H1 (cell line): ENCODE data around the gene EHBP1. TPM values are rescaled to one million over a fixed set of nuclear protein-coding genes. Genes with fewer than 3 reads are reported as not detected.

Source experiments
- CTCF ChIA-PET: fragments of 300-600 bp; sonication (Branson Sonifier 250); formaldehyde crosslinking; loops from one replicate; lab custom pipeline; 2021; ENCODE audit not compliant: partially characterized antibody; lab: Charles Lee
- POLR2A ChIA-PET: fragments of 300-600 bp; sonication (Branson Sonifier 250); formaldehyde crosslinking; loops from one replicate; lab custom pipeline; 2021; ENCODE audit warnings: inconsistent platforms; ENCODE audit not compliant: partially characterized antibody; lab: Charles Lee
- DNase-seq, 2 experiments: peaks; one replicate each; pipeline versions ENCODE4 v3.0.0 to v3.0.0-alpha.2; 2010 to 2022; ENCODE audit warnings: low spot score in 2 of 2, low read depth in 1 of 2, mixed read lengths in 1 of 2
- FAIRE-seq: peaks from 2 replicates; lab custom pipeline; 2011; peaks lifted over from hg19 to GRCh38; lab: Jason Lieb, UNC
- H2AFZ ChIP-seq: 2 replicates; pipeline ENCODE4 v1.8.1; 2012; ENCODE audit warnings: low read length, inconsistent platforms
- H2AK5ac ChIP-seq: 2 replicates; pipeline ENCODE4 v1.6.1; 2013; ENCODE audit warnings: low read depth, low read length
- H2BK120ac ChIP-seq: replicated peaks from 2 replicates; pipeline ENCODE3; 2013; ENCODE audit warnings: low read depth, low read length, inconsistent platforms
- H2BK12ac ChIP-seq: 2 replicates; pipeline ENCODE4 v1.6.1; 2013; ENCODE audit warnings: low read depth, low read length
- H2BK15ac ChIP-seq: 2 replicates; pipeline ENCODE4 v1.6.1; 2013; ENCODE audit warnings: low read length
- H2BK20ac ChIP-seq: 2 replicates; pipeline ENCODE4 v1.6.1; 2013; ENCODE audit warnings: low read length
- H2BK5ac ChIP-seq: 2 replicates; pipeline ENCODE4 v1.6.1; 2013; ENCODE audit warnings: low read depth, low read length
- H3K14ac ChIP-seq: 2 replicates; pipeline ENCODE4 v1.6.1; 2013; ENCODE audit warnings: inconsistent platforms; ENCODE audit not compliant: insufficient read length
- H3K18ac ChIP-seq: 2 replicates; pipeline ENCODE4 v1.6.1; 2013; ENCODE audit warnings: low read length; ENCODE audit errors: extremely low read depth
- H3K23ac ChIP-seq: 2 replicates; pipeline ENCODE4 v1.6.1; 2013; ENCODE audit warnings: inconsistent platforms; ENCODE audit not compliant: insufficient read length
- H3K23me2 ChIP-seq: 2 replicates; pipeline ENCODE4 v1.6.1; 2013; ENCODE audit warnings: low read depth, low read length
- H3K27ac ChIP-seq: 2 replicates; pipeline ENCODE4 v1.6.1; 2011; ENCODE audit warnings: low read depth, low read length, inconsistent platforms
- H3K27me3 ChIP-seq, 4 experiments: replicated peaks in 1 of 4; 1 replicate in 1 of 4; 2 replicates in 3 of 4; pipeline versions ENCODE4 v1.6.1 to v1.8.1; 2011 to 2013; ENCODE audit warnings: low read length in 3 of 4, mild to moderate bottlenecking in 3 of 4, inconsistent platforms in 2 of 4, mixed read lengths in 2 of 4, moderate library complexity in 1 of 4; ENCODE audit not compliant: control insufficient read depth in 3 of 4, insufficient read depth in 3 of 4; ENCODE audit errors: extremely low read depth in 1 of 4
- H3K36me3 ChIP-seq, 4 experiments: 2 replicates each; pipeline versions ENCODE4 v1.6.1 to v1.8.1; 2011 to 2013; ENCODE audit warnings: mild to moderate bottlenecking in 4 of 4, low read length in 3 of 4, moderate library complexity in 2 of 4, control low read depth in 1 of 4, inconsistent platforms in 1 of 4; ENCODE audit not compliant: insufficient read depth in 4 of 4, control insufficient read depth in 2 of 4
- H3K4ac ChIP-seq: replicated peaks from 2 replicates; pipeline ENCODE3; 2013; ENCODE audit warnings: low read length, low read depth, mixed read lengths, inconsistent platforms; ENCODE audit not compliant: insufficient read length
- H3K4me1 ChIP-seq, 4 experiments: replicated peaks in 1 of 4; 1 replicate in 1 of 4; 2 replicates in 3 of 4; pipeline versions ENCODE4 v1.6.1 to v1.8.1; 2011 to 2013; ENCODE audit warnings: low read length in 3 of 4, inconsistent platforms in 2 of 4, mixed read lengths in 1 of 4; ENCODE audit not compliant: insufficient read depth in 4 of 4, control insufficient read depth in 3 of 4
- H3K4me2 ChIP-seq, 2 experiments: 2 replicates each; pipeline versions ENCODE4 v1.6.1 to v1.8.1; 2011 to 2013; ENCODE audit warnings: low read depth in 2 of 2, low read length in 2 of 2, control low read depth in 1 of 2, inconsistent platforms in 1 of 2, mild to moderate bottlenecking in 1 of 2; ENCODE audit not compliant: insufficient read depth in 1 of 2
- H3K4me3 ChIP-seq, 4 experiments: fragments of 200-600, 300-600 bp in 1 of 4; sonication (generic), shearing (Covaris generic), sonication (Bioruptor Twin) in 1 of 4; 2 replicates each; pipeline versions ENCODE4 v1.5.1 to v1.8.1; 2011 to 2016; ENCODE audit warnings: low read length in 4 of 4, low read depth in 3 of 4, control low read depth in 2 of 4, inconsistent platforms in 2 of 4, mild to moderate bottlenecking in 2 of 4, mixed read lengths in 1 of 4, moderate library complexity in 1 of 4; ENCODE audit not compliant: insufficient read depth in 2 of 4; ENCODE audit errors: extremely low read depth in 1 of 4
- H3K56ac ChIP-seq: replicated peaks from 2 replicates; pipeline ENCODE3; 2013; ENCODE audit warnings: low read depth, mild to moderate bottlenecking, mixed read lengths, low read length, inconsistent platforms; ENCODE audit not compliant: insufficient read length
- H3K79me1 ChIP-seq: 2 replicates; pipeline ENCODE4 v1.6.1; 2013; ENCODE audit warnings: low read depth, low read length, control low read depth
- H3K79me2 ChIP-seq, 2 experiments: 2 replicates each; pipeline versions ENCODE4 v1.6.1 to v1.8.1; 2012 to 2013; ENCODE audit warnings: low read length in 2 of 2, mild to moderate bottlenecking in 2 of 2, inconsistent platforms in 1 of 2; ENCODE audit not compliant: insufficient read depth in 2 of 2, control insufficient read depth in 1 of 2
- H3K9ac ChIP-seq, 4 experiments: replicated peaks in 1 of 4; 1 replicate in 1 of 4; 2 replicates in 3 of 4; pipeline versions ENCODE4 v1.6.1 to v1.8.1; 2011 to 2013; ENCODE audit warnings: low read depth in 3 of 4, low read length in 3 of 4, control low read depth in 2 of 4, mild to moderate bottlenecking in 2 of 4, moderate library complexity in 2 of 4, inconsistent platforms in 1 of 4; ENCODE audit errors: extremely low read depth in 1 of 4
- H3K9me3 ChIP-seq, 2 experiments: 2 replicates each; pipeline versions ENCODE4 v1.6.1 to v1.8.1; 2012 to 2013; ENCODE audit warnings: mild to moderate bottlenecking in 2 of 2, moderate library complexity in 2 of 2, control low read depth in 1 of 2, inconsistent platforms in 1 of 2, low read depth in 1 of 2, low read length in 1 of 2, mixed read lengths in 1 of 2; ENCODE audit not compliant: insufficient read depth in 2 of 2
- H4K20me1 ChIP-seq, 2 experiments: replicated peaks in 1 of 2; 2 replicates each; pipeline versions ENCODE3 to v1.8.1; 2011 to 2013; ENCODE audit warnings: inconsistent platforms in 2 of 2, low read length in 2 of 2, mild to moderate bottlenecking in 1 of 2; ENCODE audit not compliant: insufficient read depth in 2 of 2, control insufficient read depth in 1 of 2
- H4K5ac ChIP-seq: 2 replicates; pipeline ENCODE4 v1.6.1; 2013; ENCODE audit warnings: low read length, low read depth, mixed read lengths, inconsistent platforms; ENCODE audit not compliant: insufficient read length
- H4K8ac ChIP-seq: 2 replicates; pipeline ENCODE4 v1.8.0; 2013; ENCODE audit warnings: mild to moderate bottlenecking, moderate library complexity, low read length, inconsistent platforms; ENCODE audit not compliant: insufficient read depth; ENCODE audit errors: extremely low read depth
- H4K91ac ChIP-seq: replicated peaks from 2 replicates; pipeline ENCODE3; 2013; ENCODE audit warnings: low read length, mixed read lengths, inconsistent platforms; ENCODE audit not compliant: insufficient read length
- CHD2 ChIP-seq: IDR thresholded peaks from 2 replicates; pipeline ENCODE4 v1.6.1; 2012; ENCODE audit warnings: low read length, improper control_type of control experiment
- CTBP2 ChIP-seq: IDR thresholded peaks from 2 replicates; pipeline ENCODE4 v1.7.0; 2011; ENCODE audit warnings: borderline replicate concordance, mild to moderate bottlenecking, moderate library complexity, mixed read lengths, low read length; ENCODE audit not compliant: insufficient read depth, insufficient read length
- HDAC2 ChIP-seq, 2 experiments: fragments of 300-600 bp in 1 of 2; sonication (generic) in 1 of 2; IDR thresholded peaks; 2 replicates each; pipeline ENCODE4 v1.6.1; 2011 to 2012; ENCODE audit warnings: low read depth in 2 of 2, low read length in 2 of 2, mild to moderate bottlenecking in 2 of 2, moderate library complexity in 2 of 2, borderline replicate concordance in 1 of 2, inconsistent platforms in 1 of 2
- KDM5A ChIP-seq: fragments of 200-600 bp; IDR thresholded peaks from 2 replicates; pipeline ENCODE4 v1.7.1; 2012; ENCODE audit warnings: mild to moderate bottlenecking, low read length, inconsistent platforms, mixed read lengths
- PHF8 ChIP-seq: fragments of 200-600 bp; sonication (generic); conservative IDR thresholded peaks from 2 replicates; pipeline ENCODE4 v1.7.1; 2012; ENCODE audit warnings: low read depth, mild to moderate bottlenecking, inconsistent platforms, low read length, moderate library complexity
- RAD21 ChIP-seq, 2 experiments: IDR thresholded peaks in 1 of 2; conservative IDR thresholded peaks in 1 of 2; 2 replicates each; pipeline ENCODE4 v1.6.1; 2011; ENCODE audit warnings: low read depth in 2 of 2, low read length in 2 of 2, improper control_type of control experiment in 1 of 2, inconsistent platforms in 1 of 2, mild to moderate bottlenecking in 1 of 2, moderate library complexity in 1 of 2
- RFX5 ChIP-seq: IDR thresholded peaks from 2 replicates; pipeline ENCODE4 v1.6.1; 2011; ENCODE audit warnings: low read depth, low read length, improper control_type of control experiment, borderline replicate concordance
- SP2 ChIP-seq: IDR thresholded peaks from 2 replicates; pipeline ENCODE4 v1.6.1; 2012; ENCODE audit warnings: mild to moderate bottlenecking, low read length, inconsistent platforms
- TBP ChIP-seq: IDR thresholded peaks from 2 replicates; pipeline ENCODE4 v1.6.1; 2011; ENCODE audit warnings: low read depth, low read length, improper control_type of control experiment
- YY1 ChIP-seq: IDR thresholded peaks from 2 replicates; pipeline ENCODE4 v1.6.1; 2011; ENCODE audit warnings: low read depth, mild to moderate bottlenecking, low read length
- polyA plus RNA-seq, 7 experiments: library from polyadenylated mRNA; depleted of rRNA in 3 of 7; stranded (reverse) in 5 of 7; unstranded in 2 of 7; fragments of >200 nt in 5 of 7; fragments of 200-250 nt in 2 of 7; gene quantifications; 1 replicate in 5 of 7; 2 replicates in 1 of 7; 4 replicates in 1 of 7; pipeline versions ENCODE4 v1.2.1 to v1.2.3, GENCODE V29; 2011 to 2013; ENCODE audit warnings: missing spikeins in 2 of 7, mixed read lengths in 2 of 7
- total RNA-seq: library from RNA; stranded (reverse); fragmentation: NEBNext Ultra II Directional; extraction: Animal tissue kit (Norgen Biotek cat#: 25700); gene quantifications from 2 replicates; pipeline ENCODE4 v1.2.1, GENCODE V29; 2021
- TF ChIP-seq, protein P1 (sequence below): IDR thresholded peaks from 2 replicates; pipeline ENCODE4 v1.6.1; 2012; ENCODE audit warnings: low read length, inconsistent platforms
- TF ChIP-seq, protein P2 (sequence below): IDR thresholded peaks from 2 replicates; pipeline ENCODE4 v1.6.1; 2012; ENCODE audit warnings: inconsistent platforms

EHBP1 gene
- total and polyA plus RNA-seq, 2 of the 8 experiments (the other 6 are each of a cell fraction or from before 2014, with no cell fraction given), result 12.0 to 64.1 TPM

DNA sequence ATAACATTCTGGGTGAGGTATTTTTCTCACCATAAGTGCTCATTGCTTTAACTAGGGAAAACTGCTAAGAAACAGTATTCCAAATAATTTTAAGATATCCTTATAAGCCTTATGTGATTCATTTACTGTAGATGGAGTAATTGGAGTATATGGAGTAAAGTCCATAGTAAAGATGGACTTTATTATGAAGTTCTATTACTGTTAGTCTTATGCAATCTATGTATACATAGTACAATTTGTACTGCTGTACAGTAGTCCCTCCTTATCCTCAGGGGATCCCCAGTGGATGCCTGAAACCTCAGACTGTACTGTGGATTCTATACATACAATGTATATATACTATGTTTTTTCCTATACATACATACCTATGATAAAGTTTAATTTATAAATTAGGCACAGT is 304.0 kb downstream of the EHBP1 start:
- POLR2A ChIA-PET, result no interaction called here
- Histone ChIP-seq H3K4ac (no peak overlapping the region), H2AK5ac (no peak overlapping the region), H3K36me3 (no peaks in the 10 kb centered on the region), H2BK5ac (no peak overlapping the region), H3K14ac (no peak overlapping the region), H4K5ac (no peak overlapping the region), H3K79me2 (no peaks in the 10 kb centered on the region), H2BK20ac (no peak overlapping the region), H3K9ac (no peak overlapping the region), H3K23ac (no peak overlapping the region), H3K79me1 (no peaks in the 10 kb centered on the region), H4K91ac (no peak overlapping the region), H2AFZ (no peak overlapping the region), H3K27me3 (no peaks in the 10 kb centered on the region), H2BK120ac (no peak overlapping the region), H4K8ac (no peak overlapping the region), H3K4me3 (no peak overlapping the region), H3K18ac (no peak overlapping the region), H4K20me1 (no peaks in the 10 kb centered on the region), H3K27ac (no peak overlapping the region), H3K4me2 (no peak overlapping the region), H2BK12ac (no peak overlapping the region), H2BK15ac (no peak overlapping the region), H3K56ac (no peak overlapping the region), H3K9me3 (no peaks in the 10 kb centered on the region), H3K4me1 (peaks cover 0 to 8% (median 3%) of the 10 kb centered on the region in 4 experiments; a peak in 3 of 7 replicates), H3K23me2 (no peaks in the 10 kb centered on the region)
- CTCF ChIA-PET, result interaction anchor here (0.6 to 1.1 kb wide), 3 partner anchors 13 to 1258 kb away, joined by 3 read pairs; no protein-coding TSS in a partner anchor
- no peak for FAIRE-seq
- DNase-seq, result no peak
- TF ChIP-seq KDM5A, result no peak
- no peak for TF ChIP-seq CHD2
- no peak for TF ChIP-seq HDAC2 (IDR thresholded peaks at IDR 0.05; ENCODE audit: borderline replicate concordance in 1 of 2, low read depth in 2 of 2, low read length in 2 of 2)
- TF ChIP-seq, protein P1, sequence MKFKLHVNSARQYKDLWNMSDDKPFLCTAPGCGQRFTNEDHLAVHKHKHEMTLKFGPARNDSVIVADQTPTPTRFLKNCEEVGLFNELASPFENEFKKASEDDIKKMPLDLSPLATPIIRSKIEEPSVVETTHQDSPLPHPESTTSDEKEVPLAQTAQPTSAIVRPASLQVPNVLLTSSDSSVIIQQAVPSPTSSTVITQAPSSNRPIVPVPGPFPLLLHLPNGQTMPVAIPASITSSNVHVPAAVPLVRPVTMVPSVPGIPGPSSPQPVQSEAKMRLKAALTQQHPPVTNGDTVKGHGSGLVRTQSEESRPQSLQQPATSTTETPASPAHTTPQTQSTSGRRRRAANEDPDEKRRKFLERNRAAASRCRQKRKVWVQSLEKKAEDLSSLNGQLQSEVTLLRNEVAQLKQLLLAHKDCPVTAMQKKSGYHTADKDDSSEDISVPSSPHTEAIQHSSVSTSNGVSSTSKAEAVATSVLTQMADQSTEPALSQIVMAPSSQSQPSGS, result no peak
- TF ChIP-seq, protein P2, sequence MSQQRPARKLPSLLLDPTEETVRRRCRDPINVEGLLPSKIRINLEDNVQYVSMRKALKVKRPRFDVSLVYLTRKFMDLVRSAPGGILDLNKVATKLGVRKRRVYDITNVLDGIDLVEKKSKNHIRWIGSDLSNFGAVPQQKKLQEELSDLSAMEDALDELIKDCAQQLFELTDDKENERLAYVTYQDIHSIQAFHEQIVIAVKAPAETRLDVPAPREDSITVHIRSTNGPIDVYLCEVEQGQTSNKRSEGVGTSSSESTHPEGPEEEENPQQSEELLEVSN, result no peak
- no peak for TF ChIP-seq SP2
- TF ChIP-seq YY1, result no peak
- no peak for TF ChIP-seq PHF8
- no peak for TF ChIP-seq CTBP2
- TF ChIP-seq RFX5, result no peak
- no peak for TF ChIP-seq RAD21 (IDR thresholded peaks at IDR 0.05 in 1 of 2, conservative IDR thresholded peaks at IDR 0.05 in 1 of 2; ENCODE audit: low read depth in 2 of 2, low read length in 2 of 2)
- no peak for TF ChIP-seq TBP
